Nephron progenitor cell (in vitro differentiated cells): Measurements from ENCODE around the gene PPP1R37.

Experiments used
- DNase-seq: peaks from one replicate; pipeline ENCODE4 v3.0.0; 2021
- H3K27ac Mint-ChIP-seq: 2 replicates; pipeline ENCODE4 v1.8.0; 2021; ENCODE audit warnings: mild to moderate bottlenecking, moderate library complexity, mixed read lengths
- H3K27me3 Mint-ChIP-seq: 2 replicates; pipeline ENCODE4 v1.8.0; 2021; ENCODE audit warnings: mild to moderate bottlenecking, low read depth, mixed read lengths; ENCODE audit not compliant: poor library complexity
- H3K36me3 Mint-ChIP-seq: 2 replicates; pipeline ENCODE4 v1.8.0; 2021; ENCODE audit warnings: low read depth, mixed read lengths
- H3K4me1 Mint-ChIP-seq: 2 replicates; pipeline ENCODE4 v1.8.0; 2021; ENCODE audit warnings: mixed read lengths
- H3K4me3 Mint-ChIP-seq: 2 replicates; pipeline ENCODE4 v1.8.0; 2021; ENCODE audit warnings: mild to moderate bottlenecking, moderate library complexity, mixed read lengths
- H3K9me3 Mint-ChIP-seq: 2 replicates; pipeline ENCODE4 v1.8.0; 2021; ENCODE audit warnings: mild to moderate bottlenecking, moderate library complexity, mixed read lengths
- CTCF ChIP-seq: fragments of 200-600 bp; sonication (generic); IDR thresholded peaks from 2 replicates; pipeline ENCODE4 v1.5.0; 2021; ENCODE audit warnings: antibody characterized with exemption

The PPP1R37 gene

GRCh38 chr19:45133661-45134060 is 40.7 kb downstream of the PPP1R37 start:
- peak overlapping the region; percentile 94 for H3K27ac Mint-ChIP-seq
- H3K4me3 Mint-ChIP-seq: no peak overlapping the region
- peaks cover 2% of the 10 kb centered on the region for H3K27me3 Mint-ChIP-seq
- no peak for TF ChIP-seq CTCF
- no peaks in the 10 kb centered on the region for H3K9me3 Mint-ChIP-seq
- no peaks in the 10 kb centered on the region for H3K36me3 Mint-ChIP-seq
- H3K4me1 Mint-ChIP-seq: peaks cover 60% of the 10 kb centered on the region
- DNase-seq: no peak

GRCh38 chr19:45135176-45135885 is 42.4 kb downstream of the PPP1R37 start:
- peak overlapping the region; percentile 70 for H3K27ac Mint-ChIP-seq
- no peaks in the 10 kb centered on the region for H3K36me3 Mint-ChIP-seq
- no peaks in the 10 kb centered on the region for H3K27me3 Mint-ChIP-seq
- no peak overlapping the region for H3K4me3 Mint-ChIP-seq
- peaks cover 56% of the 10 kb centered on the region for H3K4me1 Mint-ChIP-seq
- TF ChIP-seq CTCF: no peak
- H3K9me3 Mint-ChIP-seq: no peaks in the 10 kb centered on the region
- no peak for DNase-seq

GRCh38 chr19:45136507-45137178 is 43.7 kb downstream of the PPP1R37 start:
- no peak overlapping the region for H3K4me3 Mint-ChIP-seq
- TF ChIP-seq CTCF: no peak
- peak overlapping the region; percentile 94 for H3K27ac Mint-ChIP-seq
- H3K4me1 Mint-ChIP-seq: peaks cover 43% of the 10 kb centered on the region
- H3K27me3 Mint-ChIP-seq: no peaks in the 10 kb centered on the region
- H3K36me3 Mint-ChIP-seq: peaks cover 5% of the 10 kb centered on the region
- no peaks in the 10 kb centered on the region for H3K9me3 Mint-ChIP-seq
- no peak for DNase-seq

GRCh38 chr19:45137179-45137761 is 44.3 kb downstream of the PPP1R37 start:
- Mint-ChIP-seq H3K4me3 (no peak overlapping the region), H3K9me3 (no peaks in the 10 kb centered on the region), H3K27ac (peak overlapping the region; percentile 94), H3K36me3 (peaks cover 5% of the 10 kb centered on the region), H3K4me1 (peaks cover 39% of the 10 kb centered on the region), H3K27me3 (no peaks in the 10 kb centered on the region)
- TF ChIP-seq CTCF: no peak
- no peak for DNase-seq

- no peak for TF ChIP-seq CTCF
- no peaks in the 10 kb centered on the region for H3K27me3 Mint-ChIP-seq
- peak overlapping the region; percentile 69 for H3K27ac Mint-ChIP-seq
- no peaks in the 10 kb centered on the region for H3K9me3 Mint-ChIP-seq
- no peak for DNase-seq
- no peak overlapping the region for H3K4me3 Mint-ChIP-seq
- peaks cover 15% of the 10 kb centered on the region for H3K36me3 Mint-ChIP-seq
- H3K4me1 Mint-ChIP-seq: peaks cover 46% of the 10 kb centered on the region
These were observed 45.3 kb downstream of the PPP1R37 start for GRCh38 chr19:45138303-45138751.
